GM18519 (cell line): ENCODE results near the gene RPS19.

Experiments
- ATAC-seq: cut with Tn5 transposase; IDR thresholded peaks from one replicate; pipeline ENCODE4 v1.9.1; 2021; ENCODE audit warnings: mild to moderate bottlenecking, moderate library complexity; ENCODE audit not compliant: unreplicated experiment, low FRiP score

The RPS19 gene

DNA sequence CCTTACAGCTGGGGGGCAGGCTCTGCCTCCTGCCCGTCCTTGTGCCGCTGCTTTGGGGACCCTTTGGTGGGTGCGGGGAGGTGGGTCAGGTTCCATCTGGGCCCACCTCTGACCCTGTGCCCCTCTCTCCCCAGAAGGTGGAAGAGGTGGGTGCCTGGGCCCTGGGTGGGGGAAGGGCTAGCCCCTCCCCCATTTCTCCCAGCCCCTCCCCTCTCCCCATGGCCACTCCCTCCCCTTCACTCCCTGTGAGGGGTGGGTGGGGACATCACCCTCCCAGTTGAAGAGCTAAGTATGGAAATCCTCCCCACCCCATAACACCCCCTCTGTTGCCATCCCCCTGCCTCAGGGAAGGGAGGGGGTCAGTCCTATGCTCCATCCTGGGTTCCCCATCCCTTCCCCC is 37.1 kb downstream of the RPS19 start:
- no peak for ATAC-seq

DNA sequence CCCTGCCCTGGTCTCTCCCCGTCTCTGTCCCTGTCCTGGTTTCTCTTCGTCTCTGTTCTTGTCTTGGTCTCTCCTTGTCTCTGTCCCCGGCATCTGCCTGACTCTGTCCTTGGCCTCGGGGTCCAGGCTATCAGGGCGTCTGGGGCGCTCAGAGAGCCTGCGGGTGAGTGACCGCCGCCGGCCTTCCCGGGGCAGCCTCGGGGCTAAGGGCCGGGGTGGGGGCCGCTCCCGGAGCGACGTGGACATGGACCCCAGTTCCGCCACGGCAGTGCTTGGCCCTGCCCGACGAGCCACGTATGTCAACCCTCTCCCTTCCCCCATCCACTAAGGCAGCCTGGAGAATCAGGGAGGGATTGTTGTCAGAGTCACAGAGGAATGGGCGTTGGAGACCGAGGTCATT is 37.8 kb downstream of the RPS19 start:
- no peak for ATAC-seq

DNA sequence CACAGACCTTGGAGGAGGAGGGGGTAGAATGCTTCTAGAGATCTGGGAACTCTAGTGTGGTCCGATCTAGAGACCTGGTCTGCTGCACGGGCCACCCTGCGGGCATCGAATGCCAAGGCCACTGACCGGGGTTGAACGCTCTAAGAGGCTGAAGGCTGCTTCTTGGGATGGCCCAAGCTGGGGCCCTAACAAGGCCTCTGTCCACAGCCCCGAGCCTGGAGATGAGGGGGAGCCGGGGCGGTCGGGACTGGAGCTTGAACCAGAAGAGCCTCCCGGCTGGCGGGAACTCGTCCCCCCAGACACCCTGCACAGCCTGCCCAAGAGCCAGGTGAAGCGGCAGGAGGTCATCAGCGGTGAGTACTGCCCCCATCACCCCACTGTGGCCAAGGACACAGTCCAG is 38.2 kb downstream of the RPS19 start:
- no peak for ATAC-seq

DNA sequence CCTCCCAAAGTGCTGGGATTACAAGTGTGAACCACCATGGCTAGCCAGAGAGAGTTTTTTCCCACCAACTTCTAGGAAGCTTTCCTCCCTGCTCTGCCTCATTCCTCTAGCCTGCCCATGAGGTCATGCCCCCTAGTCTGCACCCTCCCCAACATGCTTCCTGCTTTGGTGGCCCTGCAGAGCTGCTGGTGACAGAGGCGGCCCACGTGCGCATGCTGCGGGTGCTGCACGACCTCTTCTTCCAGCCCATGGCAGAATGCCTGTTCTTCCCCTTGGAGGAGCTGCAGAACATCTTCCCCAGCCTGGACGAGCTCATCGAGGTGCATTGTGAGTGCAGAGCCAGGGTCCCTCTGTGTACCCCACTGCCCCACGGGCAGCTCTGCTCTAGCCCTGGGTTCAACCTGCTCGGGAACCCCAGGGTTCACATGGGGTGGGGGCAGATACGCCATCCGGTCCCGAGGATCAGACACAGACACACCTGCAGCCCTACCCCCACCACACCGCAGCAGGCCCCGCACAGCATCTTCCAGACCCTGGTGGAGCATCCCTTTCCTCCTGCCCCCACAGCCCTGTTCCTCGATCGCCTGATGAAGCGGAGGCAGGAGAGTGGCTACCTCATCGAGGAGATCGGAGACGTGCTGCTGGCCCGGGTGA is 41.8 kb downstream of the RPS19 start:
- no peak for ATAC-seq

DNA sequence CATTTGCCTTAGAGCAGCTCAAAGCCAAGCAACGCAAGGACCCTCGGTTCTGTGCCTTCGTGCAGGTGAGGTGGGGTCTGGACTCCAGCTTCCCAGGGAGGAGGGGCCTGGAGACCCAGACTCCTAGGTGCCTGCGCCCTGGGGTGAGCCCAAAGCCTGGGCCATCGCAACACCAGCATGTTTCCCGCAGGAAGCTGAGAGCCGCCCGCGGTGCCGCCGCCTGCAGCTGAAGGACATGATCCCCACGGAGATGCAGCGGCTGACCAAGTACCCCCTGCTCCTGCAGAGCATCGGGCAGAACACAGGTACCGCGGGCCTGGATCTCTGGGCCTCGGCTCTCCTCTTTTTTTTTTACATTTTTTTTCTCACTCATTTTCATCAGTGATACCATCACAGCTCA is 42.5 kb downstream of the RPS19 start:
- no peak for ATAC-seq

DNA sequence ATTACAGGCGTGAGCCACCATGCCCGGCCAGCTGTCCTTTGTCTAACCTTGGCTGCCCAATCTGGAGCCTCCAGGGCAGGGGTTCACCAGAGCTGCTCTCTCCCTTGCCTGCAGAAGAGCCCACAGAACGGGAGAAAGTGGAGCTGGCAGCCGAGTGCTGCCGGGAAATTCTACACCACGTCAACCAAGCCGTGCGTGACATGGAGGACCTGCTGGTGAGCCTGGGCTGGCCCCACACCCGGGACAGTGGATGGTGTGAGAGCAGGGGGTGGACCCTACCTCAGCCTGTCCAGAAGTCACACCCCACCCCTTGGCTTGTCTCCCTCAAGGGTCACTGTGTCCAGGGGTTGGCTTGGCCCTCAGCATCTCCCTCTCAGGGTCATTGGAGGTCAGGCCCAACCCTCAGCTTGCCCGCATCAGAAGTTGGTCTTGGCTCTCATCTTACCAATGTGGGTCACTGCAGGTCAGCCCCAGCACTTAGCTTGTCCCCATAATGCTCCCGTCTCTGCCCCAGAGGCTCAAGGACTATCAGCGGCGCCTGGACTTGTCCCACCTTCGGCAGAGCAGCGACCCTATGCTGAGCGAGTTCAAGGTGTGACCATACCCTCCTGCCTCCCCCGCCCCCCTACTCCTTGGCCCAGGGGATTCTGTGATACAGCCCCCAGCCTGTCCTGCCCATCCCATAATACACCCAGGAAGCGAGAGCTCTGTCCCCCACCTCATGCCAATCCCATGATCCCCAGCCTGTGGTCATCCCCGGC is 43.3 kb downstream of the RPS19 start:
- no peak for ATAC-seq

DNA sequence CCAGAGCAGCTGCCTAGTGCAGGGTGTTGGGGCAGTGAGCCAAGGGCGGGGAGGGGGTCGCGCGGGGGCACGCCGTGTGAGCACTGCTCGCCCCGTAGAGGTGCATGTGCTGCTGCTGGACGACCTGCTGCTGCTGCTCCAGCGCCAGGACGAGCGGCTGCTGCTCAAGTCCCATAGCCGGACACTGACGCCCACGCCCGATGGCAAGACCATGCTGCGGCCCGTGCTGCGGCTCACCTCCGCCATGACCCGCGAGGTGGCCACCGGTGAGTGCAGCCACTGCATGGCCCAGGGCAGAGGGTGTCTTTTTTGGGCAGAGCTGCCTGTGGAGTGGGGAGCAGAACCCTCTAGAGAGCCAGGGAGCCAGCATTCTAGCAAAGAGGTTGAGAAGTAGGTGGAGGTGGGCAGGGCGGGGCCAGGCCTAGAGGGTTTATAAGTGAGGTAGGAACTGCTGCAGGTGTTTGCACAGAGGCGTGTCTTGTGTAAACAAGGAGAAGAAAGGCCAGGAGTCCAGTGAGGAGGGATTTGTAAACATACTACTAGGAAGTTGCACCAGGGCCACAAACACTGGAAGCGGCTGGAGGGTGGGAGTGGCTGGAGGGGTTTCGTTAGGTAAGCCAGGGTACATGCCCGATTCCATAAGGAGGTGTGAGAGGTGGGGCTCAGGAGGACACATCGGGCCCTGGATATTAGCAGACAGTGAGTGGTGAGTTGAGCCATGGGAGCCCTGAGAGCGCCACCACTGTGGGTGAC is 44.2 kb downstream of the RPS19 start:
- no peak for ATAC-seq

DNA sequence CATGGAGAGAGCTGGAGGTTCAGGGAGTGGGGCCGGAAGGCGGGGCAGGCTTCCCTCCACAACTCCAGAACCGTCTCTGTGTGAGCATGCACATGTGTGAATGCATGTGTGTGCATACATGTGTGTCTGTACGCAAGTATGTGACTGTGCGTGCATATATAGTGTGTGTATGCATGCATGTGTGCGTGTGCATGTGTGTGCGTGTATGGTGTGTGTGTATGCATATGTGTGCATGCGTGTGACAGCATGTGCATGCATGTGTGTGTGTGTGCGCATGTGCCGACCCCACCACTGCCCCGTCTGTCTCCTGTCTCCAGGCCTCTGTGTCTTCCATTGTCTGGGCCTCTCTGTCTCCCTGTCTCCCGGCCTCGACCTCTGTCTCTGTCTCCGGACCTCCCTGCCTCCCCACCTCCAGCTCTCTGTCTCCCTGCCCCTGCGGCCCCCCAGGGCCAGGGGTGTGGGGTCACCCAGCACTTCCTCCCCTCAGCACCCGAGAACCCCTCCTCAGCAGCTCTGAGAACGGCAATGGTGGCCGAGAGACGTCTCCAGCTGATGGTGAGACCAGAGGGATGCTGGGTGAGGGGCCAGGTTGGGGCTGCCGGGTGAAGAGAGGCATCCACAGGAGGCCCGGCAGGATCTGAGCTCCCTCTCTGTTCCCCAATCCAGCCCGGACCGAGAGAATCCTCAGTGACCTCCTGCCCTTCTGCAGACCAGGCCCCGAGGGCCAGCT is 45.4 kb downstream of the RPS19 start:
- ATAC-seq: no peak

DNA sequence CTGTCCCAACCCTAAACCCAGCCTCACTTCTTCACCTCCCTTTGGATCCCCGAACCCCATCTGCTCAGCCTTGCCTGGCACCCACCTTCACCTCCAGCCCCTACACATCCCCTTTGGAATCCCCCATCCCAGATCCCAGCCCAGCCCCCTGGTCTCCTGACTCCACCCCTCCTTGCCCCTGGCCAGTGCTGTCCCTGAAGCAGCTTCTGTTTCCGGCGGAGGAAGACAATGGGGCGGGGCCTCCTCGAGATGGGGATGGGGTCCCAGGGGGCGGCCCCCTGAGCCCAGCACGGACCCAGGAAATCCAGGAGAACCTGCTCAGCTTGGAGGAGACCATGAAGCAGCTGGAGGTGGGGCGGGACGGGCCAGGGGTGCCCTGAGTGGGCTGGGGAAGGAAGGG is 46.2 kb downstream of the RPS19 start:
- ATAC-seq: no peak

DNA sequence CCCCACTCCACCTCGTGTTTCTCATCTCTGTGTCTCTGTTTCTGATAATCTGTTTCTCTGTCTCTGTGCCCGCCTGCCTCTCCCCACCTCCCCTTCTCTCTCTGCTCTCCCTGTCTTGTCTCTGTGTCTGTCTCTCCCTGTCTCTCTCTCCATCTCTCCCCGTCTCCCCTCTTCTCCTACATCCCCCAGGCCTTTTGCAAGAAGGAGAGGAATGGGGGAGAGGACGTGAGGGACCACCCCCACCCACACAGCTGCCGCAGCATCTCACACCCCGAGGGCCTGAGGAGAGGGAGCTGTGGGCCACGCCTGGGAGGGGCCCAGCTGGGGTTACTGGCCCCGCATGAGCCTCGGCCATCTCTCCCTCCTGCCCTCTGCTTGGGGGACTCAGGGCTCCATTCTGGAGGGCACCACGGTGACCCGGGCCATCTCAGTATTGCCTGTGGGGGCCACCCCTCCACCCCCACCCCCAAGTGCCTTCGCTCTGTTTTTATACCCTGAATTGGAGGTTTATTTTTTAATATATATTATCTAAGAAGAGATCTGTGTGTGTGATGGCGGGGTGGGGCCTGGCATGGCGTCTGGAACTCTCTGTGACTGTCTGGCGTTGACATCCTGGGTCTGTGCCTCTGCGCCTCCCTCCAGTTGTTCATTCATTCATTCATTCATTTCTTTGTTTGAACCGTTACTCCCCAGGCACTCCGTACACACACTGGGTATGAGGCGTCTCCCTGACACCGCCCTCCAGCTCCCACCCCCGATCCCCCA is 47.0 kb downstream of the RPS19 start:
- ATAC-seq: no peak

DNA sequence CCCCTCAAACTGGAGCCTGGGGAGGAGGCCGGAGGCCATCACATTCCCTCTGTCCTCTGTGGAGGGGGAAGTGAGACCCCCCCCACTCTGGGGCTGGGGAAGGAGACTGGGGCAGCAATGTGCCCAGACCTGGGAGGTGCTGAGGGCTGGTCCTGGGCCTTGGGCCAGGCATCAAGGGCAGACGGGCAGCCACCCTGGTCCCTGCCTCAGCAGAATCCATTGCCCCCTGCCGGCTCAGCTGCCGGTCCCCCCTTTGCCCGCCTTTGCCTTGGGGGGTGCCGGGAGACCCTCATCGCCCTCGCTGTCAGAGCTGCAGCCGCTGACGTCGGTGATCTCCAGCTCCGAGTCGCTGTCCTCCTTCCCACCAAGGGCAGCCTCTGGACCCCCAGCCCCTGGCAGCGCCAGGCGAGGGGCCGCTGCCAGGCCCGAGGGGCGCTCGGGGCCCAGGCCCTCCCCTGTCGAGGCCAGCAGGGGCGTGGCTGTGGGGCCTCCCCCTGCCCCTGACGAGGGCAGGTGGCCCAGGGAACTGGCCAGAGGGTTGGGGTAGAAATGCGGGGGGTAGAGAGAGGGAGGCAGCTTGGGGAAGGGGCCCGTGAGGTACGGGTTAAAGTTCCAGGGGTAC is 48.0 kb downstream of the RPS19 start:
- no peak for ATAC-seq

DNA sequence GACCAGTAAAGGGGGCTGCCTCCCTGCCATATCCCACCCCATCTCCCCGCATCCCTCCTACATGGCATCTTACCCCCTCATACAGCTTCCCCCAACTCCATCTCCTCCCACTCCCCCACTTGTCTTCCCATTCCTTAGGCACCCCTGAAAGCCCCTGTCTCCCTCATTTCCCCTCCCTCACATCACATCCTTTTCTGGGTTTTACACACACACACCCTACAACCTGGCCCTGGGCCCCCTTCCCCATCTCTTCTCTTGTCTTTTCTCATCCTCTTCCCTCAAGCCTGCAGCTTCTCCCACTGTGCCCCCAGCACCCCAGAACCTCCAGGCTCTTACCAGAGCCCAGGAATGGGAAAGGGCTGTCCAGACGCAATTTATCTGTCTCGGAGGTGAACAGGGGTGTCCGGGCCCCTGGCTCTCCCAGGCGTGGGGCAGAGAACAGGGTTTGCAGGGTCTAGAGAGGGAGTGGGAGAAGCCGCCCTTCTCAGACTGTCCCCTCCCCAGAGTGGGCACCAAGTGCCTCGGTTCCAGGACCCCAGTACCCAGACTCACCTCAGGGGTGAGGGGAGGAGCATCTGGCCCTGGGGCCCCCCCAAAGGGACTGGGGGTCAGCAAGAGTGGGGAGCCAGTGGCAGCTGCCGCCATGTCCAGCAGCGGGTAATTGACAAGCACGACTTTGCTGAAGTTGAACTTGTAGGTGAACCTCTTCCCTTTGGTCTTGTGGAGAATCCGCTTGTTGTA is 48.8 kb downstream of the RPS19 start:
- ATAC-seq: no peak

DNA sequence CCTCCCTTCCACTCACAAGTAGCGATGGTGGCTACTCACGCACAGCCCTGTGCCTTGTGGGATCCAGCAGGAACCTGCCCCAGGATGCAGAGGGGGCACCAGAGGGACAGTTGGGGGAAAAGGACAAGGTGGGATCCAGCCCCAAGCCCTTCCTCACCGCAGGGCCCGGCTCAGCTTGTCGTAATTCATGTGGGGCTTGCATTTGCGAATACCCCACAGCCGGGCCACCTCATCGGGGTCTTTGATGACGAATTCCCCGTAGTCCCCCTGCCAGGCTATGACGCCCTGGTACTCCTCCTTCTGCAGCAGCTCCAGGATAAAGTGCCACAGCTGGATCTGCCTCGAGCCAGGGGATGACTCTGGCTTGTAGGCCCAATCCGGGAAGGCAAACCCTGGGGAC is 49.7 kb downstream of the RPS19 start:
- no peak for ATAC-seq

DNA sequence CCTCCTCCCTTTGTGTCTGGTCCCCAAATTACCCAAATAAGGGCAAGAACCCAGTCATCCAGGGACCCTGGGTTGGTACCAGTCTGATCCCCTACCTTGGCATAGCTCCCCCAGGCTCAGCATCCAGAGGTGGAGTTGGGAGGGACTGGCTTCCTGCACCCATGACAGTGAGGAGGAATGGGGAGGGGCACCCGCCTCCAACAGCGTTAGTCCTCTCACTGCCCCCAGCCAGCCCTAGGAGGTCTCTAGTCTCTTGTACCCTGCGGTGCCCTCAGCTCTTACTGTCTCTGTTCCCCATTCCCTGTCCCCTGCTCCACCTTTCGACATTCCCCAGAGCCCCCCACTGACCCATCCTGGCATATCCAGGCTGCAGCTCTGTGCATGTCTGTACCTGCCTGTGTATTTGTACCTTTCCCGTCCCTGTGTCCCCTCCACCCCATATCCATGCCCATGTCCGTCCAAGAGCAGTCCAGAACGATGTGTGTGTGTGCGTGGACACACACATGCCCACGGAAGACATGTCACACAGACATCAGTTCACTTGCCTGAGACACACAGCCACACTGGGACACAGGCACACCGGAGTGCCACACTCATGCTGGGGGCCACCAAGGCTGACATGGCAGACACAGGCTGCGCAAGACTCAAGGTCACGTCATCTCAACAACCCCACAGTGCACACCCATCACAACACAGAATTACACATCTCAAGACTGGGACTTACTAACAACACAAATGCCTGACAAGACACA is 50.4 kb downstream of the RPS19 start:
- no peak for ATAC-seq

DNA sequence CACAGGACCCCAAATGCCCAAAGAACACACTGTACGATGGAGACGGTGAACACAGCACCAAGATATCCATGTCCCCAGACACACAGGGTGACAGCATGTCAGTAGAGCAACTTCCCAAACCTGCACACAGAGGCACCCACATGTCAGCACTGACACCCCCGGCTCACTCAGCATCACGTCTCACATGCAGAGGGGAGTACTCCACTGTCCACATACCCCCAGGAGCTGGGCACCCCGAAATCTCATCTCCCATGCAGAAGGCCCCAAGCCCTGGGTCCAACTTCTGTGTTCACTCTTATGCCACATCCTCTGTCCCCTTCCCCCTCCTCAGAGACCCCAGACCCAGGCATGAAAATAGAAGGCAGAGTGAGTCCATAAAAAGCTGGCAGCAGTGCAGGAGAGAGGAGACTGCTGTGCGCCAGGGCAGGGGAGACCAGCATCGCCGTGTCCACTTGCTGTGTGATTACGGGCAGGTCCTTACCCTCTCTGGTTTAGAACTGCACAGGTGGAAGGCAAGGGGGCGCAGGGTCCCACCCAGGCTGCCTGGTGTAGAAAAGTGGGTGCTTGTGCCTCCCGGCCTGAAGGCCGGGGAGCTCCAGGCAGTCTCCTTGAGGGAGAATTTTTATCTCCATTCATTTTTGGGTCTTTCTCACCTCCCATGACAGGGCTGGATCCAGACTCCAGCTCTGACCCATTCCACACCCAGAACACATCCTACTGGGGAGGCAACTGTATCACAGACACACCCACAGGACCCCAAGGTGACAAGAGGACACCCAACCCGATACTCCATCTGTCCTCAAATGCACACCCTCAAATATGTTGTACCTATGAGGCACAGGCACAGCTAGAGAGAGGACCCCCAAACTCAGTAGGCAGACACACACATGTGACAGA is 51.2 kb downstream of the RPS19 start:
- ATAC-seq: no peak

DNA sequence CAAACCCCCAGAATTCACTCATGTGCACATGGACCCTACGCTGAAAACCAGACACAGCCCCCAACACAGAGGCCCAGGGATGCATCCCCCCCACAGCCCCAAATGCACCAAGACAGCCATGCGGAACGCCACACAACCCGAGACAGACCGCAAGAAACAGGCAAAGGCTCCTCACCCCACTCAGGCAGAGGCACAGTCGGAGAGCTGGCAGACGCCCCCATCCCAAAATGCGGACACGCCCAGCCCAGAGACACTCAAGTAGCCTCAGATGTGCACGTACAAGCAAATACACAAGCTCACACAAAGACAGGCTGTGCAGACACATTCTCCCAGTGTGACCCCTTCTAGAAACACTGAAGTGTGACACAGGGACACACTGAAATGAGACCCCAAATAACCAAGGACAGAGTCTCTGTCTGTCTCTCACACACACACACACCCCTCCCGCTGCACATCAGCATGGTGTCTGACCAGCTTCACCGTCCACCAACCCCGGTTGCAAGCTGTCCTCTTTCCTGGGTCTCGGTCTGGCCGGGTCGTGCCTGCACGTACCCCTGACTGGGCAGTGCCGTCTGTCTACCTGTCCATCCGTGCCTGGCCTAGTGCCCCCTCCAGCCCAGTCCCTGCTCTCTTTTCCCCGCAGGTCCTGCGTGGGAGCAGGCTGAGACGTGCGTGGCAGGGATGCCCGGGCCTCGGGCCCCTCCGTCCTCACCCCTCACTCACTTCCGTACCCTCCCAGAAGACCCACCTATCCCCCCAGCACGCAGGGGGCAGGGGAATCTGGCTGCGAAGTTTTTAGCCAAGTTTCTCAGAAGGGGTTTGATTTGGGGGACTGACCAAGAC is 52.1 kb downstream of the RPS19 start:
- no peak for ATAC-seq
